Pancreas (tissue), 10 donors: Measurements from ENCODE around the gene PHTF2. TPM values are rescaled to one million over a fixed set of nuclear protein-coding genes. Genes with fewer than 3 reads are reported as not detected.
A peak's percentile ranks its signal among the peaks of the same experiment; 100 is the strongest.

Source experiments
- ATAC-seq, 4 donors: fragments of 200-7000 bp; cut with Tn5 transposase; one replicate each; pipeline versions ENCODE4 v1.8.0 to v1.9.1; 2020; ENCODE audit warnings: mild to moderate bottlenecking in 4 of 4, moderate library complexity in 4 of 4
- DNase-seq, 6 donors: peaks; one replicate each; pipeline ENCODE4 v3.0.0-alpha.2; 2020
- FAIRE-seq: peaks from 2 replicates; lab custom pipeline; 2012; peaks lifted over from hg19 to GRCh38; lab: Jason Lieb, UNC
- H3K27ac ChIP-seq, 4 donors: fragments of 200-600 bp; sonication (generic); 1 replicate in 3 of 4; 2 replicates in 1 of 4; pipeline versions ENCODE4 v1.5.0 to v1.8.0; 2020
- H3K27me3 ChIP-seq, 4 donors: fragments of 200-600 bp; one replicate each; pipeline ENCODE4 v1.8.0; 2021
- H3K36me3 ChIP-seq, 3 donors: fragments of 200-600 bp; sonication (generic) in 1 of 3; one replicate each; pipeline versions ENCODE4 v1.5.0 to v1.8.0; 2020 to 2021
- H3K4me1 ChIP-seq, 3 donors: fragments of 200-600 bp; one replicate each; pipeline ENCODE4 v1.8.0; 2021
- H3K4me3 ChIP-seq, 4 donors: fragments of 200-600 bp; sonication (generic) in 2 of 4; one replicate each; pipeline versions ENCODE4 v1.5.0 to v1.8.0; 2020 to 2021
- H3K9me3 ChIP-seq, 4 donors: fragments of 200-600 bp; one replicate each; pipeline ENCODE4 v1.8.0; 2021
- CTCF ChIP-seq, 4 donors: fragments of 200-600 bp; sonication (generic) in 3 of 4; IDR thresholded peaks; one replicate each; pipeline versions ENCODE4 v1.5.0 to v1.8.0; 2021; ENCODE audit warnings: antibody characterized with exemption in 4 of 4
- WGBS, 2 donors: extraction: QIAGEN DNeasy Blood & Tissue Kit; methylation state at CpG; one replicate each; pipeline ENCODE4 v1.1.7; 2013; 5-methylcytosine and 5-hydroxymethylcytosine counted together
- intact Hi-C, 3 donors: fragments of 100-400 bp; cut with DNase I; formaldehyde crosslinking; loops; one replicate each; pipeline versions ENCODE4 v1.11.1 to v1.14.2; 2022
- polyA plus RNA-seq, 2 donors: library from polyadenylated mRNA; stranded (reverse); fragments of 200-250 nt; gene quantifications; one replicate each; pipeline ENCODE4 v1.2.3, GENCODE V29; 2013
- total RNA-seq, 6 donors: library from RNA; stranded (reverse); fragmentation: NEBNext Ultra II Directional in 4 of 6; extraction: Animal tissue kit (Norgen Biotek cat#: 25700) in 4 of 6; gene quantifications; one replicate each; pipeline versions ENCODE4 v1.2.1 to v1.2.4, GENCODE V29; 2021 to 2023
- donor health status: healthy with polysubstance abuse.
- donor health status: DM: no; HTN: no; CAD: no; lungs with moderate emphysema.
- donor health status: DM: no; HTN: no; CAD: no.
- donor health status: control.
- donor health status: control.
- donor health status: Bipolar disorder and iron deficiency.
- donor health status: DM: yes; HTN: yes; CAD: no.
- donor health status: DM: no; HTN: no; CAD: no.
- donor health status: DM: no; HTN: no; CAD: no.
- donor health status: DM: yes; HTN: yes; CAD: no.

Gene PHTF2
- total and polyA plus RNA-seq, 8 donors = 3.3 to 8.8 (median 5.1) TPM

GRCh38 chr7:77899516-77899915 lies 100.9 kb downstream of the PHTF2 start:
- no peak for FAIRE-seq
- intact Hi-C loops = no loop called here

GRCh38 chr7:77903597-77903996 lies 105.0 kb downstream of the PHTF2 start:
- H3K36me3 ChIP-seq = no peaks in the 10 kb centered on the region
- TF ChIP-seq CTCF (IDR thresholded peaks at IDR 0.05) = peak in 1 of 4 donors; percentile 9
- no peak overlapping the region for H3K27ac ChIP-seq
- FAIRE-seq = no peak
- H3K27me3 ChIP-seq = no peaks in the 10 kb centered on the region
- 85 to 87% methylated on average over 2 of the region's 2 CpGs for WGBS, 2 donors
- no peaks in the 10 kb centered on the region for H3K4me1 ChIP-seq
- peak in 1 of 4 donors; percentile 25 for ATAC-seq
- DNase-seq = no peak
- intact Hi-C loops = no loop called here
- no peaks in the 10 kb centered on the region for H3K9me3 ChIP-seq
- H3K4me3 ChIP-seq = no peak overlapping the region

More at GRCh38 chr7:77899516-77899915, 100.9 kb downstream of the PHTF2 start:
- no peak for TF ChIP-seq CTCF (IDR thresholded peaks at IDR 0.05)
- H3K9me3 ChIP-seq = no peaks in the 10 kb centered on the region
- no peak overlapping the region for H3K27ac ChIP-seq
- H3K4me1 ChIP-seq = no peaks in the 10 kb centered on the region
- H3K4me3 ChIP-seq = no peak overlapping the region
- no peaks in the 10 kb centered on the region for H3K27me3 ChIP-seq
- DNase-seq (no peak), ATAC-seq (no peak)
- WGBS, 2 donors = 95 to 98% methylated on average over 2 of the region's 2 CpGs
- no peaks in the 10 kb centered on the region for H3K36me3 ChIP-seq

- ATAC-seq = no peak
- Histone ChIP-seq H3K9me3 (no peaks in the 10 kb centered on the region), H3K4me3 (no peak overlapping the region), H3K4me1 (peaks cover 0 to 4% (median 0%) of the 10 kb centered on the region in 3 donors), H3K27me3 (no peaks in the 10 kb centered on the region), H3K36me3 (no peaks in the 10 kb centered on the region), H3K27ac (no peak overlapping the region)
- DNase-seq = no peak
- intact Hi-C loops = no loop called here
- 94 to 95% methylated on average over 2 of the region's 2 CpGs for WGBS, 2 donors
- FAIRE-seq = no peak
- no peak for TF ChIP-seq CTCF (IDR thresholded peaks at IDR 0.05)
These were observed 105.7 kb downstream of the PHTF2 start for GRCh38 chr7:77904252-77904651.

GRCh38 chr7:77907281-77907680 lies 108.7 kb downstream of the PHTF2 start:
- Histone ChIP-seq H3K27ac (no peak overlapping the region), H3K36me3 (no peaks in the 10 kb centered on the region), H3K27me3 (no peaks in the 10 kb centered on the region), H3K4me3 (no peak overlapping the region), H3K9me3 (no peaks in the 10 kb centered on the region), H3K4me1 (peaks cover 0 to 4% (median 0%) of the 10 kb centered on the region in 3 donors)
- intact Hi-C loops = no loop called here
- WGBS, 2 donors = 76 to 86% methylated on average over 2 of the region's 2 CpGs
- ATAC-seq (no peak), FAIRE-seq (no peak), DNase-seq (no peak)
- no peak for TF ChIP-seq CTCF (IDR thresholded peaks at IDR 0.05)

- ATAC-seq (peak in 1 of 4 donors; percentile 16), DNase-seq (no peak), FAIRE-seq (no peak)
- Histone ChIP-seq H3K4me1 (peaks cover 0 to 4% (median 0%) of the 10 kb centered on the region in 3 donors), H3K36me3 (no peaks in the 10 kb centered on the region), H3K4me3 (no peak overlapping the region), H3K9me3 (no peaks in the 10 kb centered on the region), H3K27ac (no peak overlapping the region), H3K27me3 (no peaks in the 10 kb centered on the region)
- no peak for TF ChIP-seq CTCF (IDR thresholded peaks at IDR 0.05)
- 50 to 56% methylated on average over 2 of the region's 2 CpGs for WGBS, 2 donors
- intact Hi-C loops = no loop called here
These were observed 110.1 kb downstream of the PHTF2 start for GRCh38 chr7:77908664-77909063.
